Neural cell (in vitro differentiated cells): ENCODE measurements around the gene SHISA9. TPM values are rescaled to one million over a fixed set of nuclear protein-coding genes. Genes with fewer than 3 reads are reported as not detected.

Source experiments
- H2AFZ ChIP-seq: fragments of 200-600, 300-800 bp; sonication (generic), shearing (Covaris generic); 2 replicates; pipeline ENCODE4 v1.6.0; 2014; ENCODE audit warnings: low read depth, mild to moderate bottlenecking, antibody characterized with exemption, low read length, moderate library complexity
- H3F3A ChIP-seq: fragments of 200-600 bp; shearing (Covaris generic); 2 replicates; pipeline ENCODE4 v1.6.1; 2016; ENCODE audit warnings: mild to moderate bottlenecking, moderate library complexity, mixed read lengths, antibody characterized with exemption, low read length; ENCODE audit not compliant: insufficient read depth, poor library complexity, severe bottlenecking
- H3K27ac ChIP-seq: fragments of 200-600, 300-800 bp; sonication (generic), shearing (Covaris generic); 2 replicates; pipeline ENCODE4 v1.5.1; 2014; ENCODE audit warnings: mild to moderate bottlenecking, low read length, moderate library complexity
- H3K27me3 ChIP-seq: fragments of 300-800, 200-600 bp; sonication (generic), shearing (Covaris generic); 2 replicates; pipeline ENCODE4 v1.6.0; 2014; ENCODE audit warnings: mild to moderate bottlenecking, low read depth, low read length, moderate library complexity; ENCODE audit not compliant: insufficient read depth
- H3K36me3 ChIP-seq: fragments of 300-800, 200-600 bp; sonication (generic), shearing (Covaris generic); 2 replicates; pipeline ENCODE4 v1.5.1; 2014; ENCODE audit warnings: mild to moderate bottlenecking, antibody characterized with exemption, low read length, moderate library complexity; ENCODE audit not compliant: insufficient read depth
- H3K4me2 ChIP-seq: fragments of 300-800, 200-600 bp; sonication (generic), shearing (Covaris generic); 2 replicates; pipeline ENCODE4 v1.6.0; 2014; ENCODE audit warnings: mild to moderate bottlenecking, low read length
- H3K4me3 ChIP-seq: fragments of 300-800, 200-600 bp; sonication (generic), shearing (Covaris generic); 2 replicates; pipeline ENCODE4 v1.5.1; 2014; ENCODE audit warnings: mild to moderate bottlenecking, low read length, moderate library complexity
- H3K79me2 ChIP-seq: fragments of 200-600 bp; shearing (Covaris generic); replicated peaks from 2 replicates; pipeline ENCODE4 v1.6.0; 2014; ENCODE audit warnings: mild to moderate bottlenecking, low read length, moderate library complexity; ENCODE audit not compliant: insufficient read depth
- H3K9ac ChIP-seq: fragments of 300-800, 200-600 bp; sonication (generic), shearing (Covaris generic); 2 replicates; pipeline ENCODE4 v1.6.1; 2016; ENCODE audit warnings: mild to moderate bottlenecking, low read length, mixed read lengths
- H3K9me2 ChIP-seq: fragments of 200-600 bp; shearing (Covaris generic); 2 replicates; pipeline ENCODE4 v1.6.1; 2016; ENCODE audit warnings: mild to moderate bottlenecking, low read length, mixed read lengths; ENCODE audit not compliant: insufficient read depth
- H3K9me3 ChIP-seq: fragments of 200-600, 300-800 bp; sonication (generic), shearing (Covaris generic); 2 replicates; pipeline ENCODE4 v1.6.1; 2016; ENCODE audit warnings: mild to moderate bottlenecking, mixed run types, low read length, moderate library complexity, mixed read lengths
- H4K20me1 ChIP-seq: fragments of 200-600 bp; shearing (Covaris generic); 2 replicates; pipeline ENCODE4 v1.6.1; 2016; ENCODE audit warnings: mild to moderate bottlenecking, mixed run types; ENCODE audit not compliant: insufficient read depth
- CTCF ChIP-seq: fragments of 450-650 bp; IDR thresholded peaks from 2 replicates; pipeline ENCODE4 v1.5.1; 2014; ENCODE audit warnings: antibody characterized with exemption, mild to moderate bottlenecking, moderate library complexity; ENCODE audit not compliant: poor library complexity, severe bottlenecking
- EP300 ChIP-seq: fragments of 450-650 bp; conservative IDR thresholded peaks from 2 replicates; pipeline ENCODE4 v1.6.1; 2014; ENCODE audit warnings: antibody characterized with exemption, mild to moderate bottlenecking, moderate library complexity; ENCODE audit not compliant: poor library complexity, severe bottlenecking
- EZH2 ChIP-seq: fragments of 200-600, 300-800 bp; shearing (Covaris generic), sonication (generic); IDR thresholded peaks from 2 replicates; pipeline ENCODE4 v1.6.1; 2014; ENCODE audit warnings: antibody characterized with exemption, low read length, borderline replicate concordance, mild to moderate bottlenecking; ENCODE audit not compliant: insufficient read depth, poor library complexity, severe bottlenecking
- MXI1 ChIP-seq: fragments of 450-650 bp; conservative IDR thresholded peaks from 2 replicates; pipeline ENCODE4 v1.6.1; 2014; ENCODE audit warnings: antibody characterized with exemption, mild to moderate bottlenecking; ENCODE audit not compliant: poor library complexity, severe bottlenecking
- POLR2AphosphoS5 ChIP-seq: IDR thresholded peaks from 2 replicates; pipeline ENCODE4 v1.6.1; 2012
- RAD21 ChIP-seq: fragments of 450-650 bp; conservative IDR thresholded peaks from 2 replicates; pipeline ENCODE4 v1.6.1; 2014; ENCODE audit warnings: antibody characterized with exemption, mild to moderate bottlenecking, moderate library complexity
- REST ChIP-seq: IDR thresholded peaks from 2 replicates; pipeline ENCODE4 v1.6.1; 2012; ENCODE audit warnings: borderline replicate concordance
- SMC3 ChIP-seq: fragments of 450-650 bp; conservative IDR thresholded peaks from 2 replicates; pipeline ENCODE4 v1.6.1; 2014; ENCODE audit warnings: antibody characterized with exemption, mild to moderate bottlenecking, moderate library complexity; ENCODE audit not compliant: poor library complexity
- TAF1 ChIP-seq: IDR thresholded peaks from 2 replicates; pipeline ENCODE4 v1.6.1; 2012; ENCODE audit warnings: low read depth
- polyA plus RNA-seq: library from polyadenylated mRNA; depleted of rRNA; stranded (reverse); fragments of >200 nt; gene quantifications from 2 replicates; pipeline ENCODE4 v1.2.3, GENCODE V29; 2014

Gene SHISA9
- polyA plus RNA-seq, 1 donor from 2014 or later: 2.0 TPM

- Histone ChIP-seq H3F3A (no peaks in the 10 kb centered on the region), H3K4me3 (no peak overlapping the region), H3K27ac (no peak overlapping the region), H2AFZ (no peak overlapping the region), H3K36me3 (no peaks in the 10 kb centered on the region), H3K4me2 (no peak overlapping the region), H3K79me2 (no peaks in the 10 kb centered on the region), H4K20me1 (no peaks in the 10 kb centered on the region), H3K9me2 (no peaks in the 10 kb centered on the region), H3K9ac (no peak overlapping the region), H3K27me3 (no peaks in the 10 kb centered on the region), H3K9me3 (no peaks in the 10 kb centered on the region)
- TF ChIP-seq REST (no peak), EZH2 (no peak), SMC3 (no peak), RAD21 (no peak), POLR2AphosphoS5 (no peak), TAF1 (no peak), CTCF (no peak), MXI1 (no peak), EP300 (no peak)
Observed at GRCh38 chr16:12917246-12917645, 15.8 kb downstream of the SHISA9 start.

GRCh38 chr16:12917653-12918052 is 16.3 kb downstream of the SHISA9 start:
- no peak overlapping the region for H3K4me2 ChIP-seq

More at GRCh38 chr16:12917653-12918052, 16.3 kb downstream of the SHISA9 start:
- Histone ChIP-seq H3F3A (no peaks in the 10 kb centered on the region), H3K4me3 (no peak overlapping the region), H4K20me1 (no peaks in the 10 kb centered on the region), H3K9me2 (no peaks in the 10 kb centered on the region), H3K9ac (no peak overlapping the region), H3K27me3 (no peaks in the 10 kb centered on the region), H3K27ac (no peak overlapping the region), H3K79me2 (no peaks in the 10 kb centered on the region), H3K36me3 (no peaks in the 10 kb centered on the region), H3K9me3 (no peaks in the 10 kb centered on the region), H2AFZ (no peak overlapping the region)
- TF ChIP-seq CTCF (no peak), TAF1 (no peak), EP300 (no peak), RAD21 (no peak)
